Breast epithelium (tissue), 3 donors: ENCODE measurements around the gene UTP15.

ENCODE experiments used
- POLR2A ChIP-seq: fragments of 450-650 bp; IDR thresholded peaks from one replicate; pipeline ENCODE4 v1.6.1; 2016; ENCODE audit warnings: antibody characterized with exemption, mild to moderate bottlenecking, moderate library complexity
- POLR2AphosphoS5 ChIP-seq, 3 donors: sonication (generic); formaldehyde crosslinking; IDR thresholded peaks; one replicate each; pipeline ENCODE4 v1.6.1; 2017; ENCODE audit warnings: antibody characterized with exemption in 3 of 3
- TF ChIP-seq, protein P1 (sequence below), 3 donors: fragments of 450-650 bp; IDR thresholded peaks; one replicate each; pipeline ENCODE4 v1.5.1; 2016 to 2017; ENCODE audit warnings: antibody characterized with exemption in 3 of 3, mild to moderate bottlenecking in 3 of 3, moderate library complexity in 3 of 3

DNA sequence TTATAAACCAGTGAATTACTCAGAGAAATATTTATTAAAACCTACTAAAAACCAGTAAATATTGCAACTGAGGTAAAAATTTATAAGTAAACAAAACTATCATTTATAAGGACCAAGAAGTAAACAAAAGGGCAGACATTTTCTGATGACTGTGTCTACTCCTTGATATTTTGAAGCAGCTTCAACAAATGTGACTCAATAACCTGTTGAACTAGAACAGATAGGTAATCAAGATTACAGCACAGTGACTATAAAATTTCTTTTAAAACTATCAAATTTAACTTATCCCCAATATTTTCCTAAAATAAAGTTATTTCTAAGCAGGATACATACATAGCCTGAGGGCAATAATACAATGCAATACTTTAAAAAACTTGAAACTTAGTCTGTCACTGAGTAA, 12.9 kb upstream of the UTP15 start:
- TF ChIP-seq, protein P1, sequence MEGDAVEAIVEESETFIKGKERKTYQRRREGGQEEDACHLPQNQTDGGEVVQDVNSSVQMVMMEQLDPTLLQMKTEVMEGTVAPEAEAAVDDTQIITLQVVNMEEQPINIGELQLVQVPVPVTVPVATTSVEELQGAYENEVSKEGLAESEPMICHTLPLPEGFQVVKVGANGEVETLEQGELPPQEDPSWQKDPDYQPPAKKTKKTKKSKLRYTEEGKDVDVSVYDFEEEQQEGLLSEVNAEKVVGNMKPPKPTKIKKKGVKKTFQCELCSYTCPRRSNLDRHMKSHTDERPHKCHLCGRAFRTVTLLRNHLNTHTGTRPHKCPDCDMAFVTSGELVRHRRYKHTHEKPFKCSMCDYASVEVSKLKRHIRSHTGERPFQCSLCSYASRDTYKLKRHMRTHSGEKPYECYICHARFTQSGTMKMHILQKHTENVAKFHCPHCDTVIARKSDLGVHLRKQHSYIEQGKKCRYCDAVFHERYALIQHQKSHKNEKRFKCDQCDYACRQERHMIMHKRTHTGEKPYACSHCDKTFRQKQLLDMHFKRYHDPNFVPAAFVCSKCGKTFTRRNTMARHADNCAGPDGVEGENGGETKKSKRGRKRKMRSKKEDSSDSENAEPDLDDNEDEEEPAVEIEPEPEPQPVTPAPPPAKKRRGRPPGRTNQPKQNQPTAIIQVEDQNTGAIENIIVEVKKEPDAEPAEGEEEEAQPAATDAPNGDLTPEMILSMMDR (IDR thresholded peaks at IDR 0.05): no peak
- TF ChIP-seq POLR2A: no peak
- no peak for TF ChIP-seq POLR2AphosphoS5 (IDR thresholded peaks at IDR 0.05)
